ENCODE measurements around the gene TMEM179. TPM values are rescaled to one million over a fixed set of nuclear protein-coding genes. Genes with fewer than 3 reads are reported as not detected.

Gene TMEM179
- total RNA-seq, 1 donor: not detected

- H3K4me3 ChIP-seq (ENCODE audit: low read depth, low read length): no peak overlapping the region
- no peak for TF ChIP-seq CTCF (IDR thresholded peaks at IDR 0.05; ENCODE audit: insufficient read depth, low read depth, low read length)
- no peak for DNase-seq (ENCODE audit: low read depth)
Observed at GRCh38 chr14:104609666-104610065, 5.1 kb upstream of the TMEM179 start.

- no peak overlapping the region for H3K4me3 ChIP-seq (ENCODE audit: low read depth, low read length)
- DNase-seq (ENCODE audit: low read depth): no peak
- TF ChIP-seq CTCF (IDR thresholded peaks at IDR 0.05; ENCODE audit: insufficient read depth, low read depth, low read length): no peak
Observed at GRCh38 chr14:104603711-104604401, 716 bp downstream of the TMEM179 start.

GRCh38 chr14:104602933-104603325, 1.6 kb downstream of the TMEM179 start:
- H3K4me3 ChIP-seq (ENCODE audit: low read depth, low read length): no peak overlapping the region
- DNase-seq (ENCODE audit: low read depth): no peak
- no peak for TF ChIP-seq CTCF (IDR thresholded peaks at IDR 0.05; ENCODE audit: insufficient read depth, low read depth, low read length)

- no peak for DNase-seq (ENCODE audit: low read depth)
- no peak for TF ChIP-seq CTCF (IDR thresholded peaks at IDR 0.05; ENCODE audit: insufficient read depth, low read depth, low read length)
- no peak overlapping the region for H3K4me3 ChIP-seq (ENCODE audit: low read depth, low read length)
Observed at GRCh38 chr14:104602315-104602932, 2.1 kb downstream of the TMEM179 start.

GRCh38 chr14:104601786-104602185, 2.8 kb downstream of the TMEM179 start:
- no peak overlapping the region for H3K4me3 ChIP-seq (ENCODE audit: low read depth, low read length)
- TF ChIP-seq CTCF (IDR thresholded peaks at IDR 0.05; ENCODE audit: insufficient read depth, low read depth, low read length): no peak
- no peak for DNase-seq (ENCODE audit: low read depth)

GRCh38 chr14:104600805-104601204, 3.8 kb downstream of the TMEM179 start:
- TF ChIP-seq CTCF (IDR thresholded peaks at IDR 0.05; ENCODE audit: insufficient read depth, low read depth, low read length): no peak
- DNase-seq (ENCODE audit: low read depth): no peak

More at GRCh38 chr14:104600805-104601204, 3.8 kb downstream of the TMEM179 start:
- H3K4me3 ChIP-seq (ENCODE audit: low read depth, low read length): no peak overlapping the region
